ENCODE results near the gene IFNL2. TPM values are rescaled to one million over a fixed set of nuclear protein-coding genes. Genes with fewer than 3 reads are reported as not detected.

Gene IFNL2
- total and polyA plus RNA-seq, 9 of the 15 experiments (the other 6 are each of a cell fraction or from before 2014, with no cell fraction given) = not detected

- Histone ChIP-seq H3K9me1 (ENCODE audit: control insufficient read depth, insufficient read depth, low read length) (no peaks in the 10 kb centered on the region), H3K27me3 (ENCODE audit: control insufficient read depth in 2 of 2, insufficient read depth in 2 of 2, low read length in 2 of 2) (peaks cover 5 to 15% of the 10 kb centered on the region in 2 experiments; a peak in 2 of 5 replicates), H3K4me1 (replicated peaks in 1 of 2; ENCODE audit: control insufficient read depth in 2 of 2, insufficient read depth in 2 of 2, low read length in 2 of 2) (no peaks in the 10 kb centered on the region), H3K4me3 (no peak overlapping the region), H4K20me1 (replicated peaks; ENCODE audit: control insufficient read depth, insufficient read depth, low read length) (no peaks in the 10 kb centered on the region), H3K9ac (ENCODE audit: insufficient read depth in 1 of 2, low read depth in 2 of 2, low read length in 2 of 2) (no peak overlapping the region), H2AFZ (ENCODE audit: low read depth, low read length) (no peak overlapping the region), H3K9me3 (replicated peaks; ENCODE audit: control insufficient read depth, insufficient read depth, low read depth, low read length) (no peaks in the 10 kb centered on the region; the same call in 1 of the 2 replicates), H3K36me3 (ENCODE audit: control insufficient read depth, insufficient read depth, low read length) (no peaks in the 10 kb centered on the region), H3K27ac (ENCODE audit: extremely low read depth, low read depth, low read length) (no peak overlapping the region), H3K79me2 (ENCODE audit: control insufficient read depth, insufficient read depth, low read length) (no peaks in the 10 kb centered on the region), H3K4me2 (ENCODE audit: insufficient read depth, low read length) (no peak overlapping the region)
- ChIA-PET POLR2A (interaction anchor here (0.6 kb wide), 1 partner anchor 109 kb away, joined by 3 read pairs; the partner anchor contains the start of genes MED29 and PAF1), CTCF (ENCODE audit: low intra/inter-chr PET ratio) (no interaction called here)
- ATAC-seq = no peak
- no peak for DNase-seq (ENCODE audit: extremely low read depth in 1 of 4, low spot score in 3 of 4)
- TF ChIP-seq RBM25 (IDR thresholded peaks at IDR 0.05; ENCODE audit: low read depth, low read length, severe bottlenecking) (no peak), TRIM28 (IDR thresholded peaks at IDR 0.05) (peak; percentile 43; the same call in 1 of the 2 replicates), EZH2 (IDR thresholded peaks at IDR 0.05; ENCODE audit: borderline replicate concordance, low read depth, low read length) (no peak), ZBTB43 (CRISPR knock-in tag; IDR thresholded peaks at IDR 0.05) (no peak), ZNF146 (CRISPR knock-in tag; IDR thresholded peaks at IDR 0.05; ENCODE audit: unreplicated experiment) (no peak), CBX3 (IDR thresholded peaks at IDR 0.05; ENCODE audit: borderline replicate concordance in 1 of 2, low read length in 2 of 2) (peak in 1 of 2 experiments; percentile 25; a peak in 1 of 3 replicates), ZNF184 (CRISPR knock-in tag; IDR thresholded peaks at IDR 0.05) (no peak)
- TF ChIP-seq, protein P1, sequence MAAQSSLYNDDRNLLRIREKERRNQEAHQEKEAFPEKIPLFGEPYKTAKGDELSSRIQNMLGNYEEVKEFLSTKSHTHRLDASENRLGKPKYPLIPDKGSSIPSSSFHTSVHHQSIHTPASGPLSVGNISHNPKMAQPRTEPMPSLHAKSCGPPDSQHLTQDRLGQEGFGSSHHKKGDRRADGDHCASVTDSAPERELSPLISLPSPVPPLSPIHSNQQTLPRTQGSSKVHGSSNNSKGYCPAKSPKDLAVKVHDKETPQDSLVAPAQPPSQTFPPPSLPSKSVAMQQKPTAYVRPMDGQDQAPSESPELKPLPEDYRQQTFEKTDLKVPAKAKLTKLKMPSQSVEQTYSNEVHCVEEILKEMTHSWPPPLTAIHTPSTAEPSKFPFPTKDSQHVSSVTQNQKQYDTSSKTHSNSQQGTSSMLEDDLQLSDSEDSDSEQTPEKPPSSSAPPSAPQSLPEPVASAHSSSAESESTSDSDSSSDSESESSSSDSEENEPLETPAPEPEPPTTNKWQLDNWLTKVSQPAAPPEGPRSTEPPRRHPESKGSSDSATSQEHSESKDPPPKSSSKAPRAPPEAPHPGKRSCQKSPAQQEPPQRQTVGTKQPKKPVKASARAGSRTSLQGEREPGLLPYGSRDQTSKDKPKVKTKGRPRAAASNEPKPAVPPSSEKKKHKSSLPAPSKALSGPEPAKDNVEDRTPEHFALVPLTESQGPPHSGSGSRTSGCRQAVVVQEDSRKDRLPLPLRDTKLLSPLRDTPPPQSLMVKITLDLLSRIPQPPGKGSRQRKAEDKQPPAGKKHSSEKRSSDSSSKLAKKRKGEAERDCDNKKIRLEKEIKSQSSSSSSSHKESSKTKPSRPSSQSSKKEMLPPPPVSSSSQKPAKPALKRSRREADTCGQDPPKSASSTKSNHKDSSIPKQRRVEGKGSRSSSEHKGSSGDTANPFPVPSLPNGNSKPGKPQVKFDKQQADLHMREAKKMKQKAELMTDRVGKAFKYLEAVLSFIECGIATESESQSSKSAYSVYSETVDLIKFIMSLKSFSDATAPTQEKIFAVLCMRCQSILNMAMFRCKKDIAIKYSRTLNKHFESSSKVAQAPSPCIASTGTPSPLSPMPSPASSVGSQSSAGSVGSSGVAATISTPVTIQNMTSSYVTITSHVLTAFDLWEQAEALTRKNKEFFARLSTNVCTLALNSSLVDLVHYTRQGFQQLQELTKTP (IDR thresholded peaks at IDR 0.05; ENCODE audit: low read depth in 1 of 2, partially characterized antibody in 2 of 2) = peak in 1 of 2 experiments; percentile 100
- TF ChIP-seq, protein P2, sequence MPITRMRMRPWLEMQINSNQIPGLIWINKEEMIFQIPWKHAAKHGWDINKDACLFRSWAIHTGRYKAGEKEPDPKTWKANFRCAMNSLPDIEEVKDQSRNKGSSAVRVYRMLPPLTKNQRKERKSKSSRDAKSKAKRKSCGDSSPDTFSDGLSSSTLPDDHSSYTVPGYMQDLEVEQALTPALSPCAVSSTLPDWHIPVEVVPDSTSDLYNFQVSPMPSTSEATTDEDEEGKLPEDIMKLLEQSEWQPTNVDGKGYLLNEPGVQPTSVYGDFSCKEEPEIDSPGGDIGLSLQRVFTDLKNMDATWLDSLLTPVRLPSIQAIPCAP (CRISPR knock-in tag; IDR thresholded peaks at IDR 0.05; ENCODE audit: borderline replicate concordance) = no peak
- 0% methylated on average over 1 of the region's 1 CpG for WGBS (ENCODE audit: insufficient coverage, low coverage, missing lambda C conversion rate)
- no TSS peak for BruUV-seq (replicated peaks)
- intact Hi-C loops (cut with micrococcal nuclease) = no loop called here
- in situ Hi-C loops (cut with MboI) = no loop called here
- no peak for FAIRE-seq
Observed at GRCh38 chr19:39282021-39282420, 13.8 kb downstream of the IFNL2 start.

Measured in K562 (cell line).